OCI-LY1 (cell line): ENCODE measurements around the gene C10orf120.

Experiments
- EZH2 ChIP-seq: fragments of 200-600 bp; sonication (generic), shearing (Covaris generic); IDR thresholded peaks from 2 replicates; pipeline ENCODE4 v1.8.0; 2017; ENCODE audit warnings: borderline replicate concordance, mixed run types, mild to moderate bottlenecking, antibody characterized with exemption, low read length, moderate library complexity, mixed read lengths
- TF ChIP-seq, protein P1 (sequence below): fragments of 200-600 bp; sonication (generic), shearing (Covaris generic); IDR thresholded peaks from 2 replicates; pipeline ENCODE4 v1.5.1; 2017; ENCODE audit warnings: mild to moderate bottlenecking, antibody characterized with exemption, low read length, moderate library complexity, mixed read lengths

DNA sequence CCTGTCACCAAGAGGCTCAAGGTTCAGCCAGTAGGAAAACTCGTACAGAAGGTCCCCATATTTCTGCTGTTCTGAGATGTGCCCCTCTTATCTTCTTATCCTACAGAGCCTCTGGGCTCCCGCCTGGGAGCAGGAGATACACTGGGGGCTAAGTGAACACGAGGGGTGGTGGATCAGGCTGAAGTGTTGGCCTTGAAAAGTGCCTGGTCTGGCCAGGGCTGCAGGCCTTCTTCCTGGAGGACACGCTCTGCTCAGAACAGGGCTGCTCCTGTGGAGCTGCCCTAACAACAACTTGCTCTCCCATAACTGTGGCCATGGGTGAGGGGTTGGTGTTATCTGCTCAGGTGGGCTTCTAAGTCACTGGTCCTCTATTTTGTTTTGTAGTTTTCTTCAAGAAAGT is 33.7 kb downstream of the C10orf120 start:
- TF ChIP-seq, protein P1, sequence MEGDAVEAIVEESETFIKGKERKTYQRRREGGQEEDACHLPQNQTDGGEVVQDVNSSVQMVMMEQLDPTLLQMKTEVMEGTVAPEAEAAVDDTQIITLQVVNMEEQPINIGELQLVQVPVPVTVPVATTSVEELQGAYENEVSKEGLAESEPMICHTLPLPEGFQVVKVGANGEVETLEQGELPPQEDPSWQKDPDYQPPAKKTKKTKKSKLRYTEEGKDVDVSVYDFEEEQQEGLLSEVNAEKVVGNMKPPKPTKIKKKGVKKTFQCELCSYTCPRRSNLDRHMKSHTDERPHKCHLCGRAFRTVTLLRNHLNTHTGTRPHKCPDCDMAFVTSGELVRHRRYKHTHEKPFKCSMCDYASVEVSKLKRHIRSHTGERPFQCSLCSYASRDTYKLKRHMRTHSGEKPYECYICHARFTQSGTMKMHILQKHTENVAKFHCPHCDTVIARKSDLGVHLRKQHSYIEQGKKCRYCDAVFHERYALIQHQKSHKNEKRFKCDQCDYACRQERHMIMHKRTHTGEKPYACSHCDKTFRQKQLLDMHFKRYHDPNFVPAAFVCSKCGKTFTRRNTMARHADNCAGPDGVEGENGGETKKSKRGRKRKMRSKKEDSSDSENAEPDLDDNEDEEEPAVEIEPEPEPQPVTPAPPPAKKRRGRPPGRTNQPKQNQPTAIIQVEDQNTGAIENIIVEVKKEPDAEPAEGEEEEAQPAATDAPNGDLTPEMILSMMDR: no peak
- TF ChIP-seq EZH2: no peak
